Regular cardiac myocyte (primary cell): ENCODE measurements around the gene MAF. TPM values are rescaled to one million over a fixed set of nuclear protein-coding genes. Genes with fewer than 3 reads are reported as not detected.

Source experiments
- total RNA-seq: library from RNA; depleted of rRNA; stranded (reverse); fragments of >200 nt; gene quantifications from 2 replicates; pipeline ENCODE4 v1.2.3, GENCODE V29; 2014

MAF gene
- total RNA-seq, result 3.5 and 3.9 TPM in 2 replicates

GRCh38 chr16:79600638-79601091 lies at the start of gene MAF:
Gene MAF (minus strand): TSS chr16:79600737. CDS start chr16:79599902, 835 bp downstream.

